Non-pigmented ciliary epithelial cell (primary cell): Measurements from ENCODE around the gene RASAL2.

Source experiments
- DNase-seq: peaks from one replicate; pipeline ENCODE4 v3.0.0-alpha.2; 2010; ENCODE audit warnings: low read depth

Gene RASAL2

DNA sequence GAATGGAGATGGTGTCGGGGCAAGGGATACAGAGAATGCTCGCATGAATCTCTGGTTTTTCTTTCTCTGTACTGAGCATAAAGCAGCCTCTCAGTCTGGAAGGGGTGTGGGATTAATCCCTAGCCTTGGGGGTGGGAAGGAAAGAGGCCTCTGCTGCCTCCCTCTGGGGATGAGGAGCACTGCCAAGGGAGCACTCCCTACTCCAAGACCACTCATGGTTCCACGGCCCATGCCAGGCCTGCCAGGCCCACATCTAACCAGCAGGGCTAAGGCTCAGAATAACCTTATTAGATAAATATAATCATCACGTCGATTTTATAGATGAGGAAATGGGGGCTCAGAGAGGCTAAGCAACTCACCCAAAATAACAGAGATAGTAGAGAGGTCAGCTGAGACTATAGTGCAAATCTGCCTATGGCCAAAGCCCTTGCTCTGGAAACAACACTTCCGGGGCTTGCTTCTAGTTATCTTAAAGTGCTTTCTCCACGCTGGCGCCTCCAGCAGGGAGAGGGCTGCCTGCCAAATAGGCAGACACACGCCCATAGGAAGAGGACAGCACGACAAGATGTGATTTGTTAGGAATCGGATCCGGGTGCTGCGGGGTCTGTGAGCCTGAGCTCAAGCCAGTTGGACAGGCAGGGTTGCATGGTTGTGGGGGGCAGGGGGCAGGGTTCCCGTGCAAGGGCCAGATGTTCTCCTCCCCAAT lies 419.5 kb downstream of the RASAL2 start:
- no peak for DNase-seq

DNA sequence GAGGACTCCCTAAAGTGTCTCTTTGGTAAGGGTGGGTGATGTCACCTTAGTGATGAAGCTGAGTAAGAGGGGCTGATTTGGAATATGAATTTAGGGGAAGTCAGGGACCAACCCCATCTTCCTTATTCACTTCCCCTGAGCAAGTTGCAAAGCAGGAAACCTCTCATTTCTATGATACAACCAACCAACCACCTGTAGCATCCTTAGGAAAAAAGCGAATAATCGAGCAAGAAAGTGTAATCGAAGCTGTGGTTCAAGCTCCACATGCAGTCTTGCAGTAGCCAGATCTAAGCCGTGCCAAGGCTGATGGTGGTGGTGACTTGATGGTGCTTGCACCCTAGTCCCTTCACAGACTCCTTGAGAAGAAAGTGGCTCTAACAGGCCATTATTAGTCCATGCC lies 422.2 kb downstream of the RASAL2 start:
- DNase-seq = no peak

DNA sequence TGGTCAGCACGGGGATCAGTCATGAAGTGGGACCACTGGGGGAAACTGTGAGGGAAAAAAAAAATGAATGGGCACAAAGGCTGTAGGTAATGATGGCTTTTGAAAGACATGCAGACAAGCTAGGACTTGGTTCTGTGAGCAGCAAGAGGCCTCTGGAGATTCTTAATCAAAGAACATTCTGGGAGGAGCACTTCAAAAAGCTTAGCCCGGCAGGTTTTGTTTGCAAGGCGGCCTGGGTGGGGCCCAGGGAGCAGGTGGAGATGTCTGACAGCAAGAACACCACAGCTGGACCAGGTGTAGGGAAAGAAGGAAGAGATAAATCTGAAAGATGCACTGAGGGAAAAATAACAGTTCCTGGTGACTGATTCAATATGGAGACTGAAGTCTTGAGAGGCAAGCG lies 425.0 kb downstream of the RASAL2 start:
- no peak for DNase-seq

DNA sequence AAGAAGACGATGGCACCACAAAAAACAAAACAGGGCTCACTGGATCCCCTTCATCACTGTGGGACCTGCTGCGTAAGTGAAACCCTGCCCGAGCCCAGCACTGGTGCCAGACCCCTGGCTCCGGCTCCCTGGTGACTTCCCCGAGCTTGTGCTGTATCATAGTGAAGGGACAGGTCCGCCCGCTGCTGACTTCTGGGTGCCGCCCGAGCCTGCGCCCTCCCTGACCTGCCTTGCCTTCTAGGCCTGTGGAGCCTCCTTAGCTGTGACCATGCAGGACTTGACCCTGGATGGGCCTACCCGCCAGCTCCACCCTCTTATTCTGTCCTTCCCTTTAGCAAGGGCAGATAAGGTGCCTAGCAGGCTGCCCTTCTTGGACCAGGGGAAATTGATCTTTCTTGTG lies 426.9 kb downstream of the RASAL2 start:
- no peak for DNase-seq

DNA sequence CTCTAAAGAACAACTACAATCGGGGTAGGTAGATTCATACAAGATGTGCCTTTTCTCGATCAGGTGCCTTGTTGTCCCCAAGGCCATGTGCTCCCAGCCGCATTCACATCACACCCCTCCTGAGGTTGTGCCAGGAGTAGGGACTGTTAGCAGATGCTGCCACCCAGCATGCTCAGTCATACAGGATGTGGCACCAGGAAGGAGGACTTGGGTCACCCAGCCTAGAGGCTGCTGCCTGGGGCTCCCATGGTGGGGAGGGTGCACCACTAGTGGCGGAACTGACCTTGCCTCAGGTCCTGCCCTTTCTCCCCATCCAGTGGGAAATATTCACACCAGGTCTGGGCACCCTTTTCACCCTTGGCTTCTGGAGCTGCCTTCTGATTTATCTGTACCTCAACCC lies 427.3 kb downstream of the RASAL2 start:
- no peak for DNase-seq

DNA sequence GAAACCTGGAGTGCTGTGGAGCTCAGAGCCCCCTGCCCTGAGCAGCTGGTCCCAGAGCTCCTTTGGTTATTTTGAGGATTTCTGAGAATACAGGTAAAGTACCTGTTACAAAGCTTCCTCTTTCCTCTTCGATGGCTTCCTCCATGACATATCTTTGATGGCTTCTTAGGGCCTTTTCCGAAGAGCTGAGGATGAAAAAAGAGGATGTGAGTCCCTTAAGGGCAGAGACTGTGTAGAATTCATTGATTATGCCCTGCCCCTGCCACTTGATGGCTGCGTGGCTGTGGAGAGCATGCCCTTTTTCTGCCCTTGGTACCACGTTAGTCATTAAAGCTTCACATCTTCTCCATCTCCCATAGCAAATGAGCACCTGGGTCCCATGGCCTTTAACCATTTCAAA lies 433.2 kb downstream of the RASAL2 start:
- DNase-seq = no peak

DNA sequence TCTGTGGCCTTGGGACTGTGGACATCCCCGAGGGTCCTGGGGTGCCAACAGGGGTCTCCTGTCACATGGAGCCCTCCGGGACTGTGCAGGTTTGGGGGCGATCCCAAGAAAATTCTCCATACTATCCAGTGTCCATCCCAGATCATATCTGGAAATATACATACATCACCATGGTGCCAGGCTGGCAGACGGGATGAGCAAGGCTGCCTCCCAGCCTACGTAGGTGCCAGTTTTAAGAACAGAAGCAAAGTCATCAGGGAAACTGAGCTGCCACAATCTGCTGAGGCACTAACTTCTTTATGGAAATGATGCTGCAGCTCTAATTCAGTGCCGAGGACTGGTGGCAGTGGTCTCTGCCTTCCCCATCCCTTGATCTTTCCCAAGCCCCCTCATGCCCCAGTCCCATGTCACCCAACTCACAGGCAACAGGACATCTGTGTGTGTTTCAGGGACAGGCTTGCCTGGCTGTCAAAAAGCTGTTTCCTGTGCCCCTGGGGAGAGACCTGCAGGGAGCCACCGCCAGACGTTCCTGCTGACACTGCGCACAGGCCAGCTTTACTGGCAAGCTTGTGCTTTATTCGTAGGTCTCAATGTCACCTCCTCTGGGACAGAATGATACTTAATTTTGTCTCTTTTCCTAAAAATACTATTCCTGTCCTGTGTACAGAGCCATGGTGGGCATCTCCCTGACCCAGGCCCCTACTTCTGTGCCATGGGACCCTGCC lies 434.5 kb downstream of the RASAL2 start:
- DNase-seq = no peak

DNA sequence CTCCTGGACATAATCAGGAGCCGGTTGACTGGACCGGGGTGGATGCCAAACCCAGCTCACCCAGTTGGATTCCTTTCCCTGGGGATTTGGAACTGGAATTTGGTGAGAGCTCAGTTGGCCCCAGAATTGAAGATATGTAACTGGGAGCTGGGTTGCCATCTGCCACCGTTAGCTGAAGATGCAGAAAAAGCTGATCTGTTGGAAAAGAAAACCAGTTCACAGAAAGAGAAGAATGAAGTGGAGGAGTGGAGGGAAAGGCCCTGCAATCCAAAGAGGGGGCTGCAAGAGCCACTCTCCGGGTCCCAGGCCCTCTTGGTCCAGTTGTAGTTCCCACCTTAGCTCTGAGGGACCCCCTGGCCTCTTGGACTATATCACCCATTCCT lies 435.0 kb downstream of the RASAL2 start:
- DNase-seq = no peak

DNA sequence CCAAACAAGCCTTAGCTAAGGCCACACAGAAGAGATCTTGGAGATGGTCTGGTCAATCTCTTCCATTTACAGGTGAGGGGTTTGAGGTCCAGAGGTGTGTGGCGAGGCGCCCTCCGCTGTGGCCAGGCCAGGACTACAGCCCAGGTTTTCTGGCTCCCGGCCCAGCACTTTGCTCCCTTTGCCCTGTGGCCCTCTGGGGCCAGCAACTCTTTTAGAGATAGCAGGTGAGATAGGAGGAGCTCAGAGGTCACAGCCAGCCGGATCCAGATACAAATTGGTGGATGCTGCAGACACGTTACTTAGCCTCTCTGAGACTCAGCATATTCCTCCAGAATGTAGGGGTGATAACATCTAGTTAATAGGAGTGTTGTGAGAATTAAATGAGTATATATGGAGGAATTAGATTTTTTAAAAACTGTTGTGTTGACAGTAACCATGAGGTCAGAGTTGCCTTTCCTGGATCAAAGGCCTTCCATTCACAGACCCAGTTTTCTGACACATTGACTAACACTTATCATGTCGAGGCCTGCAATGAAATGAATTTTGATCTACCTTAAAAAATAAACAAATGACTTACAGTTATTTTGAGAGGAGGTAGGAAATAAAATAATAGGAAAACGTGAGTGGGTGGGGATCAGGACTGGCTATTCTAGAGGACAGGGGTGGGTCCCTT lies 435.6 kb downstream of the RASAL2 start:
- DNase-seq = no peak

DNA sequence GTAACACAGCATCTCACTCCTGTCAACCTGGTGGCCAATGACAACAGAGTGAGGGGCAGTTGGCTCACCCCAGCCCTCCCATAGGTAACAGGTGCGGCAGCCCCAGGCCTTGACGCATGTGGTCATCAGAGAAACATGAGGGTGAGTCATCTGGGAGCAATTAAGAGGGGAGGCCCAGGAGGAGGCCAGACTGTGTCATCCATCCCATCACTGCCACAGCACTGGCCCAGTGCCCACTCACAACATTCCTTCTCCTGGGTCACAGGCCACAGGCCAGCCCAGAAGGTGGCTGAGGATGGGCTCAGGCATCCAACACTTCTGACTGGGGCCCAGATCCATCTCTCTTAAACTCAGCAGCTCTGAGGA lies 436.1 kb downstream of the RASAL2 start:
- DNase-seq = no peak

DNA sequence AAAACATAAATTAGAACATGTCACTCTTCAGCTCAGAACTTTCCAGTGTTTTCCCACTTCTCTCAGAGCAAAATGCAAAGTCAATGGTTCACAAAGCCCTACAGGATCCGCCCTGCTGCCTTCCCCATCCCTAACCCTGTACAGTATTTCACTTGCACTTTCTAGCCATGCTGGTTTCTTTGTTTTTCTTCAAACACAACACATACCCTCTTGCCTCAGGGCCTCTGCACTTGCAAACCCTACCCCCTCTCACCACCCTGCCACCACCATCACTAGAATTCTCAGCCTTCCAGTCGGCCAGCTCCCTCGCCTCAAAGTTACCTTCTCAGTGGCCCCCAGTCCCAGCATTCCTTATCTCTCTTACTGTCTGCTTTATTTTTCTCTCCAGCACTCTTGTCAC lies 436.6 kb downstream of the RASAL2 start:
- no peak for DNase-seq

DNA sequence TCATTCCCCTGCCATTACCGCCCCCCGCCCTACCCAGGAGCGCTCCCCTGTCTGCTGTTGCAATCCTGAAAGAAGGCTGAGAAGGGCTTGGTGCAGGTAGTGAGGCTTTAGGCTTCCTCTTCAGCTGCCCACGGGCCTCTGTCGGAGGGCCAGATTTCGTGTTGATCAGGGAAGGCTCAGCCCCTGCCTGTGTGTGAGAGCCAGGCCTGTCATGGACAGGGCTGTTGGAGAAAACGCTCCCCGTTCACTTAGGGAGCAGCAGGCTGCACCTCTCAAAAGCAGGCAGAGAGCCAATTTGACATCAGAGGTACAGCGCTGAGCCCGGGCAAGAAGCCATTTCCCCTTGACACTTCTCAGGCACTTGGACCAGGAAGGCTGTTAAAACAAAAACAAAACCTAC lies 438.0 kb downstream of the RASAL2 start:
- DNase-seq = no peak

DNA sequence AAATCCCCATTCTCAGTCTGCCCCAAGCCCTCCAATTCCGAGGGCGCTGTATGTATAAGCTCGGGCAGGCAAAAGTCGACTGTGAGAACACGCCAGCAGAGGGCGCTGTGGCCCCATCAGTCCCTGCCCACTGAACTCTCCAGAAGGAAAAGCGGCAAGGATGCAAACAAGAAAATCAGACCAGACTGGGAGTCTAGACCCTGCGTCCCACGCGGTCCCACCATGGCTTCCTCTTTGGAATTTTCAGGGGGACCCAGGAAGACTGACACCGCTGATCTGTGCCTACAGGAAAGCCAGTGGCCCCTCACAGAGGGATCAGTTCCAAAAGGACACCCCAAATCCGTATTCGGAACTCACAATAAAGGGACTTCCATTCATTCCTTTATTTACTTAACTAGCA lies 438.5 kb downstream of the RASAL2 start:
- no peak for DNase-seq

DNA sequence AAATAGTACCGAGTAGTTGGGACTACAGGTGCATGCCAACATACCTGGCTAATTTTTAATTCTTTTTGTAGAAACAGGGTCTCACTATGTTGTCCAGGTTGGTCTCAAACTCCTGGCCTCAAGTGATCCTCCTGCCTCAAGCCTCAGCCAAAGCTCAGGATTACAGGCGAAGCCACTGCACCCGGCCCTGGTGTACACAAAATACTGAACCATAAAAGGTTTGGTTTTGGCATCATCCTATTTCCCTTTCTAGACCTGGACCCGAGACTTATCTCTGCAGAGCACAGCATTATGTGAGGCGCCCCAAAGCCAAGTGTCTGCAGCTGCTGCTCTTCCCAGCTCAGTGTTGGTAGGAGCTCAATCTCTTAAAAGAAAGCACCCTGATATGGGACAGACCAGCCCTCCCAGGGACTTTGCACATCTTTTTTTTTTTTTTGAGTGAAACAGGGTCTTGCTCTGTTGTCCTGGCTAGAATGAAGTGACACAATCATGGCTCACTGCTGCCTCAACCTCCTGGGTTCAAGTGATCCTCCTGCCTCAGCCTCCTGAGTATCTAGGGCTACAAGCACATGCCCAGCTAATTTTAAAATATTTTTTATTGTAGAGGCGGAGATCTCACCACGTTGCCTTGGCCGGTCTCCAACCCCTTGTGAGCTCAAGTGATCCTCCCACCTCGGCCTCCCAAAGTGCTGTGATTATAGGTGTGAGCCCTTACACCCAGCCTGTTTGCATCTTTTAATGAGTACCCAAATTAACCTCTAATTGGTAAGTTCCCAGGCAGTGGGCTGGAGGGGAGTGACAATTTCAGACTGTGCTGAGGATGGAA lies 439.4 kb downstream of the RASAL2 start:
- DNase-seq = no peak
